ENCODE measurements around the gene SH2B2. TPM values are rescaled to one million over a fixed set of nuclear protein-coding genes. Genes with fewer than 3 reads are reported as not detected.

Gene SH2B2
- total RNA-seq, result 1 to 10 TPM; 2.7 to 4.6 TPM
- long read RNA-seq, donor 1, partial matches to known transcripts, result 1 of 5 reads
- long read RNA-seq, donor 1, other reads (novel, unspliced or antisense), result 4 of 5 reads
- long read RNA-seq, donor 2, partial matches to known transcripts, result 0 of 2 reads
- long read RNA-seq, donor 2, other reads (novel, unspliced or antisense), result 2 of 2 reads

GRCh38 chr7:102286237-102287110 lies at the start of gene SH2B2:
Gene SH2B2 (plus strand): TSS chr7:102286868. CDS start chr7:102300551, 13,683 bp downstream.
- intact Hi-C loops (cut with DNase I), result loop anchor here in 1 of 2 donors (10.0 kb wide), 1 partner anchor 1058 kb away; the partner anchor contains the start of genes DNAJC2 and PSMC2
- peak; percentile 94 for DNase-seq (ENCODE audit: low spot score)

- DNase-seq (ENCODE audit: low spot score), result no peak
- intact Hi-C loops (cut with DNase I), result loop anchor here in 1 of 2 donors (5.0 to 10.0 kb wide), 3 partner anchors 425 to 637 kb away; partner anchors contain the start of gene CUX1
Measured at GRCh38 chr7:102239206-102239820, 47.4 kb upstream of the SH2B2 start.

GRCh38 chr7:102241431-102241830 lies 45.2 kb upstream of the SH2B2 start:
- intact Hi-C loops (cut with DNase I), result no loop called here
- DNase-seq (ENCODE audit: low spot score), result no peak

GRCh38 chr7:102244601-102245000 lies 42.1 kb upstream of the SH2B2 start:
- intact Hi-C loops (cut with DNase I), result no loop called here
- DNase-seq (ENCODE audit: low spot score), result no peak

- no peak for DNase-seq (ENCODE audit: low spot score)
- intact Hi-C loops (cut with DNase I), result no loop called here
Measured at GRCh38 chr7:102248081-102248455, 38.6 kb upstream of the SH2B2 start.

- intact Hi-C loops (cut with DNase I), result no loop called here
- DNase-seq (ENCODE audit: low spot score), result no peak
Measured at GRCh38 chr7:102248456-102249395, 37.9 kb upstream of the SH2B2 start.

GRCh38 chr7:102251531-102252365 lies 34.9 kb upstream of the SH2B2 start:
- DNase-seq (ENCODE audit: low spot score), result no peak
- intact Hi-C loops (cut with DNase I), result no loop called here

- no peak for DNase-seq (ENCODE audit: low spot score)
- intact Hi-C loops (cut with DNase I), result no loop called here
Measured at GRCh38 chr7:102252366-102252982, 34.2 kb upstream of the SH2B2 start.

GRCh38 chr7:102253066-102253972 lies 33.3 kb upstream of the SH2B2 start:
- no peak for DNase-seq (ENCODE audit: low spot score)
- intact Hi-C loops (cut with DNase I), result no loop called here

GRCh38 chr7:102253973-102254370 lies 32.7 kb upstream of the SH2B2 start:
- intact Hi-C loops (cut with DNase I), result no loop called here

GRCh38 chr7:102254521-102254920 lies 32.1 kb upstream of the SH2B2 start:
- intact Hi-C loops (cut with DNase I), result no loop called here
- no peak for DNase-seq (ENCODE audit: low spot score)

More at GRCh38 chr7:102253973-102254370, 32.7 kb upstream of the SH2B2 start:
- DNase-seq (ENCODE audit: low spot score), result no peak

GRCh38 chr7:102255501-102255900 lies 31.2 kb upstream of the SH2B2 start:
- DNase-seq (ENCODE audit: low spot score), result no peak
- intact Hi-C loops (cut with DNase I), result no loop called here

GRCh38 chr7:102255916-102256315 lies 30.8 kb upstream of the SH2B2 start:
- no peak for DNase-seq (ENCODE audit: low spot score)
- intact Hi-C loops (cut with DNase I), result no loop called here

GRCh38 chr7:102258073-102258748 lies 28.5 kb upstream of the SH2B2 start:
- intact Hi-C loops (cut with DNase I), result loop anchor here in 1 of 2 donors (2.0 kb wide), 1 partner anchor 55 kb away; no protein-coding TSS in a partner anchor
- DNase-seq (ENCODE audit: low spot score), result no peak

GRCh38 chr7:102258749-102259107 lies 27.9 kb upstream of the SH2B2 start:
- DNase-seq (ENCODE audit: low spot score), result no peak
- intact Hi-C loops (cut with DNase I), result loop anchor here in 1 of 2 donors (2.0 kb wide), 1 partner anchor 54 kb away; no protein-coding TSS in a partner anchor

GRCh38 chr7:102260856-102261255 lies 25.8 kb upstream of the SH2B2 start:
- no peak for DNase-seq (ENCODE audit: low spot score)
- intact Hi-C loops (cut with DNase I), result no loop called here
